Measurements from ENCODE around the gene PKD1L1. TPM values are rescaled to one million over a fixed set of nuclear protein-coding genes. Genes with fewer than 3 reads are reported as not detected.

The PKD1L1 gene
- total RNA-seq, 2 donors from 2014 or later, result 0.13 to 0.20 TPM

DNA sequence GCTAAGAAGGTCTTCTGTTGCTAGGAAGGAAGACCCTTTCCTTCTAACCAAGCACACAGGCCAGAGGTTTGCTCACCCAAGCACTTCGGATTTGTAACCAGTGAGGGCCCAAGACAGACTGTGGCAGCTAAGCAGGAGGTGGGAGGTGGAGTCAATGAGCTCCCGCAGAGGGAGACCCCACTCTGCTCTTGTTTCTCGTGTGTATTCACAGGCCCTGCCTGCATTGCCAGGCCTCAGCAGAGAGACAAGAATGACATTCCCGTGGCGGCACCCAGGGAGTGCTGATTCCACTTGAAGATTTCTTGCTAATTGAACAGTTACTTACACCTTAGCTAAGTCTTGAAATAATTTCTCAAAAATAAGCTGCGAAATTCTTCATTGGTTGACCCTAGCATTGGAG, 13.4 kb downstream of the PKD1L1 start:
- no peaks in the 10 kb centered on the region for H3K36me3 Mint-ChIP-seq (ENCODE audit: low read depth)
- WGBS, 2 experiments (ENCODE audit: insufficient coverage in 1 of 2, insufficient read length in 1 of 2), result 68 to 76% methylated on average over 4 to 6 of the region's 6 CpGs
- Histone ChIP-seq H3K9me3 (ENCODE audit: control insufficient read depth, low read length) (no peaks in the 10 kb centered on the region), H3K4me1 (ENCODE audit: control insufficient read depth, insufficient read depth, low read length) (no peaks in the 10 kb centered on the region), H3K4me3 (ENCODE audit: low read length) (no peak overlapping the region), H3K27me3 (ENCODE audit: control insufficient read depth, insufficient read depth, low read length, poor library complexity, severe bottlenecking) (no peaks in the 10 kb centered on the region), H3K9ac (ENCODE audit: extremely low read depth, low read length, poor library complexity, severe bottlenecking) (no peak overlapping the region), H3K27ac (ENCODE audit: low read depth, low read length) (peak overlapping the region; percentile 57), H3K36me3 (ENCODE audit: control insufficient read depth, insufficient read depth, low read length) (no peaks in the 10 kb centered on the region)
- peaks cover 31% of the 10 kb centered on the region for H3K4me1 Mint-ChIP-seq
- peaks cover 1% of the 10 kb centered on the region for H3K27me3 Mint-ChIP-seq (ENCODE audit: insufficient read depth)
- TF ChIP-seq CTCF (conservative IDR thresholded peaks at IDR 0.05), result no peak
- H3K27ac Mint-ChIP-seq, result no peak overlapping the region
- H3K4me3 Mint-ChIP-seq, result no peak overlapping the region
- no peaks in the 10 kb centered on the region for H3K9me3 Mint-ChIP-seq
- peak; percentile 57 for DNase-seq

- Mint-ChIP-seq H3K9me3 (no peaks in the 10 kb centered on the region), H3K4me1 (peaks cover 21% of the 10 kb centered on the region), H3K27ac (no peak overlapping the region), H3K36me3 (ENCODE audit: low read depth) (no peaks in the 10 kb centered on the region), H3K4me3 (no peak overlapping the region), H3K27me3 (ENCODE audit: insufficient read depth) (peaks cover 1% of the 10 kb centered on the region)
- WGBS, 2 experiments (ENCODE audit: insufficient coverage in 1 of 2, insufficient read length in 1 of 2), result 94 to 99% methylated on average over 8 of the region's 8 CpGs
- H3K9me3 ChIP-seq (ENCODE audit: control insufficient read depth, low read length), result no peaks in the 10 kb centered on the region
- H3K27me3 ChIP-seq (ENCODE audit: control insufficient read depth, insufficient read depth, low read length, poor library complexity, severe bottlenecking), result no peaks in the 10 kb centered on the region
- H3K4me3 ChIP-seq (ENCODE audit: low read length), result no peak overlapping the region
- no peak overlapping the region for H3K9ac ChIP-seq (ENCODE audit: extremely low read depth, low read length, poor library complexity, severe bottlenecking)
- H3K4me1 ChIP-seq (ENCODE audit: control insufficient read depth, insufficient read depth, low read length), result no peaks in the 10 kb centered on the region
- DNase-seq, result no peak
- no peak overlapping the region for H3K27ac ChIP-seq (ENCODE audit: low read depth, low read length)
- no peak for TF ChIP-seq CTCF (conservative IDR thresholded peaks at IDR 0.05)
- H3K36me3 ChIP-seq (ENCODE audit: control insufficient read depth, insufficient read depth, low read length), result no peaks in the 10 kb centered on the region
Observed at GRCh38 chr7:47933215-47933614, 15.1 kb downstream of the PKD1L1 start.

DNA sequence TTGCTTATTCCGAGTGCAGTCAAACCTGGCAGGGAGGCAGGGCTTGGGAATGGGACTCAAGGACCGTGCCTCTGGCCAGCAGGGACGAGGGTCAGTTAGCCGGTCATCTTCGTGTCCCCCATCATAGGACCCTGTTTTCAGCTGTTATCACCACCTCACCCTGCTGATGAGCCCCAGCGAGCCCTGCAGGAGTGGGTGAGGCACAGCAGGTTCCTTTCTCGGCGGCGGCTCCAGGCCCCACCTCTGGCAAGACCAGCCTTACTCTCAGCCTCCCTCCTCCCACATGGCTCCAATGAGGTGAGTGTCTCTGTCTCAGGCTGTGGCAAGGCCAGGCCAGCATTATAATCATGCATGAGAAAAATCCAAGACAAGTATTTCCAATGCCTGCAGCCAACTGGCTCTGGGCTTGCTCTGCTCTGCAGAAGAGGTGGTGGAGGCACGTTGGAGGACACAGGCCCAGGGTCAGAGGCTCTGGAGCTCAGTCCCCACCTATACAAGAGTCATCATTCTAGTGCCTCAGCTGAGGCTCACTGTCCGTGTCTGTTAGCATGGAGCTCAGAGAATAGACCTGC, 15.7 kb downstream of the PKD1L1 start:
- H3K27ac Mint-ChIP-seq, result no peak overlapping the region
- 95 to 98% methylated on average over 10 to 11 of the region's 11 CpGs for WGBS, 2 experiments (ENCODE audit: insufficient coverage in 1 of 2, insufficient read length in 1 of 2)
- H3K27me3 Mint-ChIP-seq (ENCODE audit: insufficient read depth), result peaks cover 1% of the 10 kb centered on the region
- H3K4me3 ChIP-seq (ENCODE audit: low read length), result no peak overlapping the region
- H3K4me3 Mint-ChIP-seq, result no peak overlapping the region
- no peaks in the 10 kb centered on the region for H3K36me3 Mint-ChIP-seq (ENCODE audit: low read depth)
- peaks cover 20% of the 10 kb centered on the region for H3K4me1 Mint-ChIP-seq
- no peak overlapping the region for H3K27ac ChIP-seq (ENCODE audit: low read depth, low read length)
- H3K9ac ChIP-seq (ENCODE audit: extremely low read depth, low read length, poor library complexity, severe bottlenecking), result no peak overlapping the region
- TF ChIP-seq CTCF (conservative IDR thresholded peaks at IDR 0.05), result no peak
- H3K36me3 ChIP-seq (ENCODE audit: control insufficient read depth, insufficient read depth, low read length), result no peaks in the 10 kb centered on the region
- H3K9me3 ChIP-seq (ENCODE audit: control insufficient read depth, low read length), result peaks cover 5% of the 10 kb centered on the region
- no peaks in the 10 kb centered on the region for H3K27me3 ChIP-seq (ENCODE audit: control insufficient read depth, insufficient read depth, low read length, poor library complexity, severe bottlenecking)
- H3K4me1 ChIP-seq (ENCODE audit: control insufficient read depth, insufficient read depth, low read length), result no peaks in the 10 kb centered on the region
- H3K9me3 Mint-ChIP-seq, result no peaks in the 10 kb centered on the region
- no peak for DNase-seq
